Kasumi-1 (cell line): ENCODE data around the gene VPREB1.
"Not testable (repeated sequence)": the region's sequence is repeated elsewhere in the genome, so short reads cannot be mapped to it uniquely, and the experiment has no call there.

Experiments used
- DNase-seq, 2 experiments: peaks; one replicate each; lab custom pipeline; 2025; lab: John Stamatoyannopoulos, UW

VPREB1 gene

GRCh38 chr22:22246706-22247105, 2.1 kb downstream of the VPREB1 start:
- no peak for DNase-seq

GRCh38 chr22:22248878-22249277, 4.3 kb downstream of the VPREB1 start:
- DNase-seq = peak; percentile 72 to 77

- DNase-seq = not testable (repeated sequence)
Observed at GRCh38 chr22:22250651-22251050, 6.1 kb downstream of the VPREB1 start.

GRCh38 chr22:22256133-22256532, 11.5 kb downstream of the VPREB1 start:
- DNase-seq = not testable (repeated sequence)

GRCh38 chr22:22258597-22259415, 14.2 kb downstream of the VPREB1 start:
- DNase-seq = not testable (repeated sequence)

GRCh38 chr22:22260169-22260568, 15.6 kb downstream of the VPREB1 start:
- not testable (repeated sequence) for DNase-seq

GRCh38 chr22:22260586-22260985, 16.0 kb downstream of the VPREB1 start:
- not testable (repeated sequence) for DNase-seq

GRCh38 chr22:22262332-22263074, 17.9 kb downstream of the VPREB1 start:
- DNase-seq = not testable (repeated sequence)

- DNase-seq = not testable (repeated sequence)
Observed at GRCh38 chr22:22263823-22264222, 19.2 kb downstream of the VPREB1 start.

GRCh38 chr22:22270036-22270676, 25.6 kb downstream of the VPREB1 start:
- DNase-seq = not testable (repeated sequence)

- not testable (repeated sequence) for DNase-seq
Observed at GRCh38 chr22:22277423-22277822, 32.8 kb downstream of the VPREB1 start.

- DNase-seq = not testable (repeated sequence)
Observed at GRCh38 chr22:22284962-22285756, 40.6 kb downstream of the VPREB1 start.

GRCh38 chr22:22286390-22287105, 42.0 kb downstream of the VPREB1 start:
- DNase-seq = not testable (repeated sequence)

GRCh38 chr22:22287106-22287626, 42.6 kb downstream of the VPREB1 start:
- DNase-seq = not testable (repeated sequence)

- DNase-seq = not testable (repeated sequence)
Observed at GRCh38 chr22:22289666-22290065, 45.1 kb downstream of the VPREB1 start.

GRCh38 chr22:22291129-22291806, 46.7 kb downstream of the VPREB1 start:
- not testable (repeated sequence) for DNase-seq

GRCh38 chr22:22292656-22293055, 48.1 kb downstream of the VPREB1 start:
- DNase-seq = not testable (repeated sequence)

GRCh38 chr22:22293436-22293835, 48.9 kb downstream of the VPREB1 start:
- not testable (repeated sequence) for DNase-seq

- not testable (repeated sequence) for DNase-seq
Observed at GRCh38 chr22:22294641-22295040, 50.1 kb downstream of the VPREB1 start.
